Measurements from ENCODE around the gene WTAP. TPM values are rescaled to one million over a fixed set of nuclear protein-coding genes. Genes with fewer than 3 reads are reported as not detected.

Gene WTAP
- total RNA-seq, 1 experiment from 2014 or later: 138 TPM

- WGBS (ENCODE audit: extremely low coverage, insufficient read length, low lambda C conversion rate): no CpG with 5 or more reads among the region's 1 CpG
- Histone ChIP-seq H4K5ac (ENCODE audit: insufficient read length, low read depth, low read length) (no peak overlapping the region), H2BK120ac (ENCODE audit: low read depth, low read length, poor library complexity, severe bottlenecking) (no peak overlapping the region), H4K91ac (ENCODE audit: insufficient read length, low read depth, low read length) (no peak overlapping the region), H2BK15ac (ENCODE audit: low read depth, low read length) (no peak overlapping the region), H3K79me2 (ENCODE audit: insufficient read depth, low read length) (no peaks in the 10 kb centered on the region), H3K18ac (ENCODE audit: insufficient read length, low read depth, low read length) (no peak overlapping the region), H4K20me1 (ENCODE audit: control insufficient read depth, insufficient read depth, insufficient read length) (no peaks in the 10 kb centered on the region), H3K27ac (ENCODE audit: insufficient read length, low read depth, low read length) (no peak overlapping the region), H3K27me3 (ENCODE audit: insufficient read depth, low read length) (no peaks in the 10 kb centered on the region), H2BK5ac (ENCODE audit: insufficient read length, low read length) (no peak overlapping the region), H2AFZ (ENCODE audit: low read length) (no peak overlapping the region), H3K14ac (ENCODE audit: insufficient read depth, low read length) (no peak overlapping the region), H3K4ac (ENCODE audit: low read depth, low read length) (no peak overlapping the region), H3T11ph (ENCODE audit: low read length) (no peak overlapping the region), H4K8ac (replicated peaks; ENCODE audit: insufficient read length, low read depth, low read length) (no peak overlapping the region), H3K9me3 (ENCODE audit: control insufficient read depth, low read depth, low read length) (no peaks in the 10 kb centered on the region), H2AK5ac (ENCODE audit: insufficient read length, low read length) (no peak overlapping the region), H3K56ac (ENCODE audit: insufficient read length, low read depth, low read length) (no peak overlapping the region), H3K9ac (ENCODE audit: extremely low read depth, insufficient read length, low read length) (no peak overlapping the region), H3K4me2 (ENCODE audit: insufficient read depth, insufficient read length, low read length) (no peak overlapping the region), H3K79me1 (ENCODE audit: insufficient read depth, low read depth, low read length, poor library complexity, severe bottlenecking) (no peaks in the 10 kb centered on the region), H3K4me1 (ENCODE audit: insufficient read depth, low read length) (no peaks in the 10 kb centered on the region), H3K23ac (ENCODE audit: insufficient read length, low read depth, low read length) (no peak overlapping the region), H2BK12ac (ENCODE audit: insufficient read length, low read depth, low read length) (no peak overlapping the region), H2BK20ac (ENCODE audit: low read depth, low read length, poor library complexity, severe bottlenecking) (no peak overlapping the region), H3K23me2 (ENCODE audit: insufficient read length, low read depth, low read length, poor library complexity, severe bottlenecking) (no peaks in the 10 kb centered on the region)
- Mint-ChIP-seq H3K36me3 (ENCODE audit: insufficient read depth in 1 of 3, low read depth in 3 of 3) (peaks cover 16 to 53% (median 48%) of the 10 kb centered on the region in 3 experiments; a peak in 6 of 7 replicates), H3K27me3 (ENCODE audit: low read depth) (no peaks in the 10 kb centered on the region; the same call in 1 of the 2 replicates), H3K4me1 (peaks cover 15 to 24% of the 10 kb centered on the region in 2 experiments), H3K9me3 (no peaks in the 10 kb centered on the region), H3K27ac (no peak overlapping the region), H3K4me3 (no peak overlapping the region)
- DNase-seq: no peak
- no peak for TF ChIP-seq CTCF (conservative IDR thresholded peaks at IDR 0.05)
These were observed 70.2 kb downstream of the WTAP start for GRCh38 chr6:159797554-159797953.

Data from H9 (cell line).